GDM1 (cell line): ENCODE data around the gene PDILT.

Experiments
- DNase-seq: peaks from one replicate; lab custom pipeline; 2025; lab: John Stamatoyannopoulos, UW

PDILT gene

GRCh38 chr16:20402651-20403050 lies 1.9 kb downstream of the PDILT start:
- no peak for DNase-seq

- DNase-seq: no peak
Measured at GRCh38 chr16:20401475-20402016, 3.0 kb downstream of the PDILT start.

- DNase-seq: no peak
Measured at GRCh38 chr16:20401066-20401465, 3.5 kb downstream of the PDILT start.

- DNase-seq: no peak
Measured at GRCh38 chr16:20399185-20399584, 5.4 kb downstream of the PDILT start.

GRCh38 chr16:20398603-20399002 lies 5.9 kb downstream of the PDILT start:
- no peak for DNase-seq

GRCh38 chr16:20397468-20398074 lies 7.0 kb downstream of the PDILT start:
- DNase-seq: no peak

GRCh38 chr16:20396846-20397467 lies 7.6 kb downstream of the PDILT start:
- DNase-seq: no peak

- no peak for DNase-seq
Measured at GRCh38 chr16:20395946-20396345, 8.6 kb downstream of the PDILT start.

GRCh38 chr16:20393801-20394577 lies 10.5 kb downstream of the PDILT start:
- no peak for DNase-seq

- DNase-seq: no peak
Measured at GRCh38 chr16:20391045-20391444, 13.5 kb downstream of the PDILT start.

- no peak for DNase-seq
Measured at GRCh38 chr16:20388854-20389253, 15.7 kb downstream of the PDILT start.

- DNase-seq: no peak
Measured at GRCh38 chr16:20387978-20388377, 16.6 kb downstream of the PDILT start.

- no peak for DNase-seq
Measured at GRCh38 chr16:20385844-20386832, 18.4 kb downstream of the PDILT start.

GRCh38 chr16:20383106-20384029 lies 21.2 kb downstream of the PDILT start:
- DNase-seq: no peak

GRCh38 chr16:20382202-20382948 lies 22.2 kb downstream of the PDILT start:
- DNase-seq: no peak

GRCh38 chr16:20380782-20381181 lies 23.8 kb downstream of the PDILT start:
- no peak for DNase-seq

- no peak for DNase-seq
Measured at GRCh38 chr16:20377181-20377580, 27.4 kb downstream of the PDILT start.

- DNase-seq: no peak
Measured at GRCh38 chr16:20372701-20373100, 31.8 kb downstream of the PDILT start.

GRCh38 chr16:20369452-20370054 lies 35.0 kb downstream of the PDILT start:
- no peak for DNase-seq

- no peak for DNase-seq
Measured at GRCh38 chr16:20364051-20364450, 40.5 kb downstream of the PDILT start.
